ENCODE results near the gene LCK. TPM values are rescaled to one million over a fixed set of nuclear protein-coding genes. Genes with fewer than 3 reads are reported as not detected.

LCK gene
- total and polyA plus RNA-seq, 2 donors (not counting 3 experiments of a cell fraction or from before 2014, with no cell fraction given), result 0.06 TPM; not detected in 1

DNA sequence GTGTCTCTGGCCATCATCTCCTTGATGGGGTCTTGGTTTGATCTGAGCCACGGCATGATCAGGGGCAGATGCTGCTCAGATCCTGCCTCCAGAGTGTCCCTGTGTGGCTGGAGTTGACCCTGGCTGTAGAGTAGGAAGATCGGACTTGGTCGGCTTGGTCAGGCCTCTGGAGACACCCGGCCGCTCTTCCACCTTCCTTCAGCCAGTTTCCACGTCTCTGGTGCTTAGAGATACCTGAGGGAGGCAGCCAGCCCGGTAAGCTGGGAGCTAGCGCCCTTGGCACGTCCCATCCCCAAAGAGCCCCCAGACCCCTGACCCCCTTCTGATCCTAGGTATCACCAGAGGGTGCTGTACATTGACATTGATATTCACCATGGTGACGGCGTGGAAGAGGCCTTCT lies 76.1 kb downstream of the LCK start:
- Histone ChIP-seq H3K4me2 (ENCODE audit: insufficient read depth, low read length) (no peak overlapping the region), H3K27ac (ENCODE audit: insufficient read depth, low read depth, low read length) (no peak overlapping the region), H2AFZ (ENCODE audit: low read depth, low read length) (no peak overlapping the region), H3K9ac (replicated peaks; ENCODE audit: extremely low read depth, insufficient read depth, low read length) (no peak overlapping the region), H3K4me1 (ENCODE audit: control insufficient read depth, extremely low read depth, insufficient read depth, low read length) (no peaks in the 10 kb centered on the region), H3K4me3 (replicated peaks in 1 of 3; ENCODE audit: insufficient read depth in 1 of 3, low read depth in 1 of 3, low read length in 3 of 3) (no peak overlapping the region), H3K79me2 (ENCODE audit: control insufficient read depth, insufficient read depth, low read length) (no peaks in the 10 kb centered on the region), H3K9me1 (replicated peaks; ENCODE audit: control insufficient read depth, extremely low read depth, insufficient read depth, low read length) (no peaks in the 10 kb centered on the region), H3K9me3 (replicated peaks; ENCODE audit: control insufficient read depth, insufficient read depth, low read length) (no peaks in the 10 kb centered on the region), H3K27me3 (ENCODE audit: control insufficient read depth in 2 of 2, insufficient read depth in 2 of 2, low read length in 2 of 2) (no peaks in the 10 kb centered on the region), H3K36me3 (ENCODE audit: control insufficient read depth in 2 of 2, extremely low read depth in 1 of 2, insufficient read depth in 2 of 2, low read length in 2 of 2) (peaks cover 14 to 50% of the 10 kb centered on the region in 2 experiments), H4K20me1 (replicated peaks; ENCODE audit: control insufficient read depth, extremely low read depth, insufficient read depth, low read length) (no peaks in the 10 kb centered on the region)
- no peak for DNase-seq (ENCODE audit: low read depth, low spot score)
- no TSS peak for BruUV-seq (replicated peaks)
- no peak for FAIRE-seq
- ChIA-PET POLR2A (interaction anchor here (0.7 kb wide), 1 partner anchor 9 kb away, joined by 3 read pairs; the partner anchor contains the start of gene MARCKSL1), CTCF (interaction anchor here (1.4 kb wide), 1 partner anchor 112 kb away, joined by 4 read pairs; no protein-coding TSS in a partner anchor)
- dilution Hi-C loops (cut with MboI; ENCODE audit: extremely low pct_ligation_motif_present, low sequenced_read_pairs) (no loop called here), intact Hi-C loops (cut with micrococcal nuclease) (no loop called here)
- no peak for TF ChIP-seq POLR2AphosphoS5 (IDR thresholded peaks at IDR 0.05; ENCODE audit: insufficient read depth, low read depth, low read length)
- TF ChIP-seq, protein P1, sequence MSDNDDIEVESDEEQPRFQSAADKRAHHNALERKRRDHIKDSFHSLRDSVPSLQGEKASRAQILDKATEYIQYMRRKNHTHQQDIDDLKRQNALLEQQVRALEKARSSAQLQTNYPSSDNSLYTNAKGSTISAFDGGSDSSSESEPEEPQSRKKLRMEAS (IDR thresholded peaks at IDR 0.05; ENCODE audit: insufficient read depth, insufficient read length), result no peak
- TF ChIP-seq CTCF (IDR thresholded peaks at IDR 0.05; ENCODE audit: extremely low read depth in 1 of 2, insufficient read depth in 1 of 2, low read depth in 1 of 2, low read length in 2 of 2), result no peak
- no peak for TF ChIP-seq JUN (IDR thresholded peaks at IDR 0.05; ENCODE audit: borderline replicate concordance, insufficient read depth, insufficient read length, low read depth)
- no peak for TF ChIP-seq GATA2 (IDR thresholded peaks at IDR 0.05; ENCODE audit: insufficient read depth, insufficient read length, low read depth, low read length)
- no peak for TF ChIP-seq MYC (IDR thresholded peaks at IDR 0.05; ENCODE audit: low read depth, low read length)
- no peak for TF ChIP-seq POLR2A (IDR thresholded peaks at IDR 0.05; ENCODE audit: low read depth, low read length)
- no peak for TF ChIP-seq EZH2 (IDR thresholded peaks at IDR 0.05; ENCODE audit: borderline replicate concordance, low read depth, low read length, severe bottlenecking)
- TF ChIP-seq FOS (IDR thresholded peaks at IDR 0.05; ENCODE audit: borderline replicate concordance, insufficient read depth, low read length), result no peak
